Neural cell (in vitro differentiated cells): ENCODE results near the gene SPDYE16. TPM values are rescaled to one million over a fixed set of nuclear protein-coding genes. Genes with fewer than 3 reads are reported as not detected.
"Not testable (repeated sequence)": the region's sequence is repeated elsewhere in the genome, so short reads cannot be mapped to it uniquely, and the experiment has no call there.

Experiments used
- H2AFZ ChIP-seq: fragments of 200-600, 300-800 bp; sonication (generic), shearing (Covaris generic); 2 replicates; pipeline ENCODE4 v1.6.0; 2014; ENCODE audit warnings: low read depth, mild to moderate bottlenecking, antibody characterized with exemption, low read length, moderate library complexity
- H3F3A ChIP-seq: fragments of 200-600 bp; shearing (Covaris generic); 2 replicates; pipeline ENCODE4 v1.6.1; 2016; ENCODE audit warnings: mild to moderate bottlenecking, moderate library complexity, mixed read lengths, antibody characterized with exemption, low read length; ENCODE audit not compliant: insufficient read depth, poor library complexity, severe bottlenecking
- H3K27ac ChIP-seq: fragments of 200-600, 300-800 bp; sonication (generic), shearing (Covaris generic); 2 replicates; pipeline ENCODE4 v1.5.1; 2014; ENCODE audit warnings: mild to moderate bottlenecking, low read length, moderate library complexity
- H3K27me3 ChIP-seq: fragments of 300-800, 200-600 bp; sonication (generic), shearing (Covaris generic); 2 replicates; pipeline ENCODE4 v1.6.0; 2014; ENCODE audit warnings: mild to moderate bottlenecking, low read depth, low read length, moderate library complexity; ENCODE audit not compliant: insufficient read depth
- H3K36me3 ChIP-seq: fragments of 300-800, 200-600 bp; sonication (generic), shearing (Covaris generic); 2 replicates; pipeline ENCODE4 v1.5.1; 2014; ENCODE audit warnings: mild to moderate bottlenecking, antibody characterized with exemption, low read length, moderate library complexity; ENCODE audit not compliant: insufficient read depth
- H3K4me2 ChIP-seq: fragments of 300-800, 200-600 bp; sonication (generic), shearing (Covaris generic); 2 replicates; pipeline ENCODE4 v1.6.0; 2014; ENCODE audit warnings: mild to moderate bottlenecking, low read length
- H3K4me3 ChIP-seq: fragments of 300-800, 200-600 bp; sonication (generic), shearing (Covaris generic); 2 replicates; pipeline ENCODE4 v1.5.1; 2014; ENCODE audit warnings: mild to moderate bottlenecking, low read length, moderate library complexity
- H3K79me2 ChIP-seq: fragments of 200-600 bp; shearing (Covaris generic); replicated peaks from 2 replicates; pipeline ENCODE4 v1.6.0; 2014; ENCODE audit warnings: mild to moderate bottlenecking, low read length, moderate library complexity; ENCODE audit not compliant: insufficient read depth
- H3K9ac ChIP-seq: fragments of 300-800, 200-600 bp; sonication (generic), shearing (Covaris generic); 2 replicates; pipeline ENCODE4 v1.6.1; 2016; ENCODE audit warnings: mild to moderate bottlenecking, low read length, mixed read lengths
- H3K9me2 ChIP-seq: fragments of 200-600 bp; shearing (Covaris generic); 2 replicates; pipeline ENCODE4 v1.6.1; 2016; ENCODE audit warnings: mild to moderate bottlenecking, low read length, mixed read lengths; ENCODE audit not compliant: insufficient read depth
- H3K9me3 ChIP-seq: fragments of 200-600, 300-800 bp; sonication (generic), shearing (Covaris generic); 2 replicates; pipeline ENCODE4 v1.6.1; 2016; ENCODE audit warnings: mild to moderate bottlenecking, mixed run types, low read length, moderate library complexity, mixed read lengths
- H4K20me1 ChIP-seq: fragments of 200-600 bp; shearing (Covaris generic); 2 replicates; pipeline ENCODE4 v1.6.1; 2016; ENCODE audit warnings: mild to moderate bottlenecking, mixed run types; ENCODE audit not compliant: insufficient read depth
- polyA plus RNA-seq: library from polyadenylated mRNA; depleted of rRNA; stranded (reverse); fragments of >200 nt; gene quantifications from 2 replicates; pipeline ENCODE4 v1.2.3, GENCODE V29; 2014
- small RNA-seq, 3 experiments: library from RNA; depleted of rRNA; stranded (forward); fragments of <200 nt; gene quantifications; one replicate each; pipeline ENCODE3, GENCODE V24; 2012

Gene SPDYE16
- polyA plus RNA-seq, 1 donor from 2014 or later, result 0.81 TPM

DNA sequence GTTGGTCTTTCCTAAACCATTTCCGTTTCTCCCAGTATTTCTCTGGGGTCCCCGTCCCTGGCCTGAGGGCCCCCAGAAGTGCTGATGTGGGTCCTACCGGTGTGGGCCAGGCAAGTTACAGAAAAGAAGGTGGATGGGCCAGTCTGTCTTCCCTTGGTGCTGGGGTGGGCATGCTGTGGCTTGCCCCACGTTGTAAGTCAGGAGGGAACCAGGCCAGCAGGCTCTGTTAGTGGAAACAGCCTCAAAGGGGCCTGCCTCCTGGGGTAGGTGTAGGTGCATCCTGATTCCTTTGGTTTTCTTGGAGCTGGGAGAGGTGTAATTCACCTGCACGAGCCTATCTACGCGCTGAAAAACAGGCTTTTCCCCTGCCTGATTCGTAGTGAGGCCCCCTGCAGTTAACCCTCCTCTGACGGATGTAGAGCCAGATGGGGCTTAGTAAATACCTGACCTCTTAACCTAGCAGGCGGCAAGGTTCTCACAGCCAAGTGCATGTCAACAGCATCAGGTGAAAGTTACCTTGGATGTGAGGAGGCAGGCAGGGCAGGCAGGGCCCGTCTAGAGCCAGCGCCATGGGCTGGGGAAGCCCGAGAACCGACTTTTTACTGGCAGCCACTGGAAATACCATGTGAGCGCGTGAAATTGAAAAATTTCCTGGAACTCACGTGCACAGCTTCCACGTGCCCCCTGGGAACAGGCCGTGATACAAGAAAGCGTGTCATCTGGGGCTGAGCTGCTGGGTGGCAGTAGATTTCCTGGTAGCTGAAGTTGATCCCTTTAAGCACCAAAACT, 57.1 kb downstream of the SPDYE16 start:
- not testable (repeated sequence) for H3K4me2 ChIP-seq, H3K9ac ChIP-seq, H3K27ac ChIP-seq, H3K4me3 ChIP-seq, H2AFZ ChIP-seq, H3K79me2 ChIP-seq, H3K36me3 ChIP-seq, H4K20me1 ChIP-seq, H3K27me3 ChIP-seq, H3K9me3 ChIP-seq, H3F3A ChIP-seq, H3K9me2 ChIP-seq

GRCh38 chr7:76484456-76484855, 58.6 kb downstream of the SPDYE16 start:
- not testable (repeated sequence) for H3K4me2 ChIP-seq, H3K4me3 ChIP-seq, H3K27ac ChIP-seq, H2AFZ ChIP-seq, H3F3A ChIP-seq, H3K79me2 ChIP-seq, H3K36me3 ChIP-seq, H3K9me2 ChIP-seq, H3K27me3 ChIP-seq, H3K9ac ChIP-seq, H4K20me1 ChIP-seq, H3K9me3 ChIP-seq

GRCh38 chr7:76483081-76483480, 60.0 kb downstream of the SPDYE16 start:
- H3K9me2 ChIP-seq, H3F3A ChIP-seq, H3K36me3 ChIP-seq, H3K4me2 ChIP-seq, H2AFZ ChIP-seq, H3K4me3 ChIP-seq, H3K79me2 ChIP-seq, H3K27ac ChIP-seq, H3K27me3 ChIP-seq, H3K9me3 ChIP-seq, H3K9ac ChIP-seq, H4K20me1 ChIP-seq: not testable (repeated sequence)

- not testable (repeated sequence) for H3K9me3 ChIP-seq, H3K27ac ChIP-seq, H3K9me2 ChIP-seq, H2AFZ ChIP-seq, H3K4me3 ChIP-seq, H4K20me1 ChIP-seq, H3K27me3 ChIP-seq, H3F3A ChIP-seq, H3K79me2 ChIP-seq, H3K9ac ChIP-seq, H3K36me3 ChIP-seq, H3K4me2 ChIP-seq
These were observed 60.4 kb downstream of the SPDYE16 start for GRCh38 chr7:76482660-76483059.

Small RNA genes lying within 50 kb of the gene (small RNA-seq; reads per million reads assigned to genes)
- 0 to 1.2 (median 0) reads per million in 3 experiments for gene RF00019

Other genes starting within 250 kb of the SPDYE16 start
- gene HSPB1, start 240.6 kb downstream of the SPDYE16 start, polyA plus RNA-seq, result 1.4 and 1.8 TPM in 2 replicates
- gene YWHAG, start 184.3 kb downstream of the SPDYE16 start, polyA plus RNA-seq, result 276 and 284 TPM in 2 replicates
- gene SSC4D, start 133.6 kb downstream of the SPDYE16 start, polyA plus RNA-seq, result 2.5 TPM in 1 of 2 replicates, not detected in the other
- not detected in 2 replicates for gene ZP3, start 118.3 kb downstream of the SPDYE16 start, polyA plus RNA-seq
- gene DTX2, start 81.6 kb downstream of the SPDYE16 start, polyA plus RNA-seq, result 2.3 and 2.4 TPM in 2 replicates
- 0.88 TPM in 1 of 2 replicates, not detected in the other for gene UPK3B, start 32.7 kb downstream of the SPDYE16 start, polyA plus RNA-seq
- gene POMZP3, start 84.0 kb upstream of the SPDYE16 start, polyA plus RNA-seq, result 1.4 and 7.0 TPM in 2 replicates